Measurements from ENCODE around the gene HK1. TPM values are rescaled to one million over a fixed set of nuclear protein-coding genes. Genes with fewer than 3 reads are reported as not detected.

Gene HK1
- total RNA-seq, 4 donors from 2014 or later: 119 to 142 (median 141) TPM

DNA sequence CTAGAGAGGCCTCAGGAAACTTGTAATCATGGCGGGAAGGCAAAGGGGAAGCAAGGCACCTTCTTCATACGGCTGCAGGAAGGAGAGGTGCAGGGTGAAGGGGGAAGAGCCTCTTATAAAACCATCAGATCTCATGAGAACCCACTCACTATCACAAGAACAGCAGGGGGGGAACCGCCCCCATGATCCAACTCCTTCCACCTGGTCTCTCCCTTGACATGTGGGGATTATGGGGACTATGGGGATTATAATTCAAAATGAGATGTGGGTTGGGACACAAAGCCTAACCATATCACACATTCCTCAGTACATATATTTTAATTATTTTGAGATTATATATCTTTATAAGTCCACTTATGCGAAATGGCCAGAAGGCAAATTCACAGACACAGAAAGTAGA, 8.9 kb downstream of the HK1 start:
- no peaks in the 10 kb centered on the region for H3K4me1 ChIP-seq
- TF ChIP-seq, protein P1, sequence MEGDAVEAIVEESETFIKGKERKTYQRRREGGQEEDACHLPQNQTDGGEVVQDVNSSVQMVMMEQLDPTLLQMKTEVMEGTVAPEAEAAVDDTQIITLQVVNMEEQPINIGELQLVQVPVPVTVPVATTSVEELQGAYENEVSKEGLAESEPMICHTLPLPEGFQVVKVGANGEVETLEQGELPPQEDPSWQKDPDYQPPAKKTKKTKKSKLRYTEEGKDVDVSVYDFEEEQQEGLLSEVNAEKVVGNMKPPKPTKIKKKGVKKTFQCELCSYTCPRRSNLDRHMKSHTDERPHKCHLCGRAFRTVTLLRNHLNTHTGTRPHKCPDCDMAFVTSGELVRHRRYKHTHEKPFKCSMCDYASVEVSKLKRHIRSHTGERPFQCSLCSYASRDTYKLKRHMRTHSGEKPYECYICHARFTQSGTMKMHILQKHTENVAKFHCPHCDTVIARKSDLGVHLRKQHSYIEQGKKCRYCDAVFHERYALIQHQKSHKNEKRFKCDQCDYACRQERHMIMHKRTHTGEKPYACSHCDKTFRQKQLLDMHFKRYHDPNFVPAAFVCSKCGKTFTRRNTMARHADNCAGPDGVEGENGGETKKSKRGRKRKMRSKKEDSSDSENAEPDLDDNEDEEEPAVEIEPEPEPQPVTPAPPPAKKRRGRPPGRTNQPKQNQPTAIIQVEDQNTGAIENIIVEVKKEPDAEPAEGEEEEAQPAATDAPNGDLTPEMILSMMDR (IDR thresholded peaks at IDR 0.05): no peak
- no peak for TF ChIP-seq POLR2AphosphoS5 (IDR thresholded peaks at IDR 0.05)
- TF ChIP-seq POLR2A (IDR thresholded peaks at IDR 0.05): no peak
- TF ChIP-seq EP300 (IDR thresholded peaks at IDR 0.05): no peak
- no peaks in the 10 kb centered on the region for H3K36me3 ChIP-seq
- 84% methylated on average over 4 of the region's 4 CpGs for WGBS
- no peaks in the 10 kb centered on the region for H3K27me3 ChIP-seq
- no peaks in the 10 kb centered on the region for H3K9me3 ChIP-seq
- H3K4me3 ChIP-seq: no peak overlapping the region
- H3K27ac ChIP-seq: no peak overlapping the region
- no peak for DNase-seq (ENCODE audit: low spot score in 2 of 2)

DNA sequence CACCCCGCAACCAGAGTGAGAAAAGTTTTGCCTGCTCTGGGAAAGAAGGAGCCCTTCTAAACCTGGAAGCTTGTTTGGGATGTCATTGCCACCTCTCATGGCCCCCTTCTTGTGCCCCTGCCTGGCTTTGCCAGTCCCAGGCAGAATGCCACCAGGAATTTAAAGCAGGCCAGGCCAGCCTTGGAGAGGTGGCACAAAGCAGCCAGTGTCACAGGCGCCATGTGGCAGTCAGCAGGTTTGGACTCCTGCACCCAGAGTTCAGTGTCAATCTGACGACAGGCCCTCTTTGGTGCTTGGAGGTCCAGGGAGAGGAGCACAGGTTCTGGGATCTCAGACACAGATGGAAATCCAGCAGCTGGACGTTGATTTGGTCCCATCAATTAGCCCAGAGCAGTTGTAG, 12.7 kb downstream of the HK1 start:
- H3K9me3 ChIP-seq: no peaks in the 10 kb centered on the region
- no peak overlapping the region for H3K4me3 ChIP-seq
- DNase-seq (ENCODE audit: low spot score in 2 of 2): no peak
- no peaks in the 10 kb centered on the region for H3K27me3 ChIP-seq
- H3K36me3 ChIP-seq: no peaks in the 10 kb centered on the region
- 86% methylated on average over 3 of the region's 4 CpGs for WGBS
- H3K4me1 ChIP-seq: peaks cover 6% of the 10 kb centered on the region
- no peak overlapping the region for H3K27ac ChIP-seq
- TF ChIP-seq, protein P1 (IDR thresholded peaks at IDR 0.05): no peak

DNA sequence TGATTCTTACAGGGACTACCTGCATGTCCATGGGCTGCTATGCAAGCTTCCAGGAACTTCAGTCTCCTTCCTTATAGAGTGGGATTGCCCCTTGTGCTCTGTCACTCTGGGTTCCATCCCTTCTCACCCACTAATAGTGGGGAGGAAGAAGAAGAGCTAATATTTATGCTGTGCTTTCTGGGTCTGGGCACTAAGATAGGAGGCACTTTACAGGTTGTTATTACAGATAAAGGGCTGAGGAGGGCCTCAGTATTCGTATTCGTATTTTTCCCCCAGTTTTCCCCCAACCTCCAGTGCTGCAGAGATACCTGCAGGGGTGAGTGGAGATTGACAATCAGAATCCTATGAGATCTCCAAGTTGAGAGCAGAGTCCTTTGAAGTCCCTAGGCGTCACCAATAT, 14.2 kb downstream of the HK1 start:
- H3K27ac ChIP-seq: no peak overlapping the region
- H3K4me1 ChIP-seq: peaks cover 6% of the 10 kb centered on the region
- H3K27me3 ChIP-seq: no peaks in the 10 kb centered on the region
- TF ChIP-seq, protein P1 (IDR thresholded peaks at IDR 0.05): no peak
- no peak for TF ChIP-seq POLR2AphosphoS5 (IDR thresholded peaks at IDR 0.05)
- TF ChIP-seq EP300 (IDR thresholded peaks at IDR 0.05): no peak
- TF ChIP-seq POLR2A (IDR thresholded peaks at IDR 0.05): no peak
- 59% methylated on average over 3 of the region's 3 CpGs for WGBS
- no peak for DNase-seq (ENCODE audit: low spot score in 2 of 2)
- H3K36me3 ChIP-seq: no peaks in the 10 kb centered on the region
- H3K9me3 ChIP-seq: no peaks in the 10 kb centered on the region
- no peak overlapping the region for H3K4me3 ChIP-seq

DNA sequence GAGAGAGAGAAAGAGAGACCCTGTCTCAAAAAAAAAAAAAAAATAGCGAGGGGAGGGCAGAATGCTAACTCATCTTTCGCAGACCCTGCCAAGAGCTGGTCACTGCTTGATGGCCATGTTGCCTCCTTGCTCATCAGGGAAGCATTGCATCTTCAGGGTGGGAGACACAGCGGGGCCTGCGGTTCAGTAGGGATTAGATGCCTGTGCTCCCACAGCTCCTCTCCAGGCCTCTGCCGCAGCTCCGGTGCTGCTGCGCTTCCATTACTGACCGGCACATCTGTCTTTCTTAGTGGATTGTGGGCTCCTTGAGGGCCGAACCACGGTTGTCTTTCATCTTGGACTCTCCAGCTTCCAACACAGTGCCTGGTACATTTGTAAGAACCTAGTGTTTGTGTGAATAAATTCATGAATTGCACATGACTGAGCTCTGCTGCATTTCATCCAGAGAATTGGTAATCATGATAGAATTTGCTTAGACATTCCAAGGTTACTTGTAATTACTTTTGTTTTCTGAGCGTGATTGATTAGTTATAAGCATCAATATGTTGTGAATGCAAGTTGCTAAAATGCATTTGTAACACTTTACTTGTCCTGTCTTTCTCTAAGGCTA, 16.8 kb downstream of the HK1 start:
- Histone ChIP-seq H3K27ac (no peak overlapping the region), H3K36me3 (no peaks in the 10 kb centered on the region), H3K9me3 (no peaks in the 10 kb centered on the region), H3K4me1 (peaks cover 6% of the 10 kb centered on the region), H3K27me3 (no peaks in the 10 kb centered on the region), H3K4me3 (no peak overlapping the region)
- DNase-seq (ENCODE audit: low spot score in 2 of 2): no peak
- WGBS: 92% methylated on average over 8 of the region's 11 CpGs
- TF ChIP-seq POLR2A (IDR thresholded peaks at IDR 0.05): no peak
- TF ChIP-seq, protein P1 (IDR thresholded peaks at IDR 0.05): no peak
- no peak for TF ChIP-seq EP300 (IDR thresholded peaks at IDR 0.05)
- TF ChIP-seq POLR2AphosphoS5 (IDR thresholded peaks at IDR 0.05): no peak

DNA sequence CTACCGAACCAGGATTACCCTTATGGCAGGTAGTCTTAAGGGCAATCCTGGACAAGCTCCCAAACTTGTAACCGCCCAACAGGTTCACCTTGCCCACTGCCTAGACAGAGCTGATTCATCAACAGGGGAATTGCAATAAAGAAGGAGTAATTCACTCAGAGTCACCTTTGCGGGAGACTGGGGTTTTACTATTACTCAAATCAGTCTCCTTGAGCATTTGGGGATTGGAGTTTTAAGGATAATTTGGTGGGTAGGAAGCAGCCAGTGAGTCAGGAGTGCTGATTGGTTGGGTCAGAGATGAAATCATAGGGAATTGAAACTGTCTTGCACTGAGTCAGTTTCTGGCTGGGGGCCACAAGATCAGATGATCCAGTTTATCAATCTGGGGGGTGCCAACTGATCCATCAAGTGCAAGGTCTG, 25.3 kb downstream of the HK1 start:
- 98% methylated on average over 3 of the region's 3 CpGs for WGBS
- TF ChIP-seq POLR2A (IDR thresholded peaks at IDR 0.05) (no peak), POLR2AphosphoS5 (IDR thresholded peaks at IDR 0.05) (no peak)
- Histone ChIP-seq H3K27me3 (no peaks in the 10 kb centered on the region), H3K4me3 (no peak overlapping the region), H3K27ac (no peak overlapping the region), H3K36me3 (no peaks in the 10 kb centered on the region), H3K9me3 (no peaks in the 10 kb centered on the region), H3K4me1 (no peaks in the 10 kb centered on the region)
- DNase-seq (ENCODE audit: low spot score in 2 of 2): no peak

DNA sequence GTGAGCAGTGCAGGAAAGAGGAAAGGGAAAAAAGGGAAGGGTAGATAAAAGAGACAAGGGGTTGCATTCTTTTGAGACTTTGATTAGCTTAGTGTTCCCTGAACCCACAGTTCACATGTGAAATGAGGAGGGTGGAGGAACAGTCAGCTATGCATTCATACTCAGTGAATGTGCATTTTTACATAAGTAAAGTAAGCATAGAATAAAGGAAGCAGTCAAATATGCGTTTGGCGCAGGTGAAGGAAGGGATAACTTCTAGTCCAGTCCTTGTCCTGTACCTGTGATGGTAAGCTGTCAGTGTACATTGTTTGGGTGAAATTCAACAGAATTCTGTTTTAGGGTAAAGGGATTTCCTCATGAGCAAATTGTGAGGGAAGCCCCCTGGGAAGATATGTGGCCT, 28.1 kb downstream of the HK1 start:
- no peak for DNase-seq (ENCODE audit: low spot score in 2 of 2)
- no peaks in the 10 kb centered on the region for H3K27me3 ChIP-seq
- H3K27ac ChIP-seq: no peak overlapping the region
- no peaks in the 10 kb centered on the region for H3K4me1 ChIP-seq
- H3K9me3 ChIP-seq: no peaks in the 10 kb centered on the region
- WGBS: 93% methylated on average over 2 of the region's 2 CpGs
- H3K36me3 ChIP-seq: no peaks in the 10 kb centered on the region
- no peak overlapping the region for H3K4me3 ChIP-seq
- TF ChIP-seq EP300 (IDR thresholded peaks at IDR 0.05) (no peak), POLR2A (IDR thresholded peaks at IDR 0.05) (no peak), POLR2AphosphoS5 (IDR thresholded peaks at IDR 0.05) (no peak)
- TF ChIP-seq, protein P1 (IDR thresholded peaks at IDR 0.05): no peak

Measured in suprapubic skin (tissue), 4 donors.